ENCODE measurements around the gene ZNF566.

ZNF566 gene

DNA sequence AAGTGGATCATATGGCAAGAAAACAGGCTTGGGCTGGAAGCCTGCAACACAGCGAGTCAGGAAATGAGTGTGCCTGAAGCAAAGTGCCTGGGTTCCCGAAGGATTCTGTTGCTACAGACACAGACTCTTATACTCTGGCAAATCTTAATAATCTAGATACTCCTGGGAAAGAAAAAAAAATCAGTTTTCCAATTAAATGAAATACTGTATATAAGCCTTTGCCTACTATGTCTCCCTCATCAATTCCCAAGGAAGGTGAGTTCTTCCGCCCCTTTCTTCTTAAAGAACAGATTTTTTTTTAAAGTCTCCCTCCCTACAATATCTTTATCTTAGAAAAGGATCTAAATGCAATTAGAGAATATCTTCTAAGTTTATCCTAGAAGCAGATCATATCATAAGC, 81.3 kb downstream of the ZNF566 start:
- H3K27ac ChIP-seq, result no peak overlapping the region
- TF ChIP-seq, protein P1, sequence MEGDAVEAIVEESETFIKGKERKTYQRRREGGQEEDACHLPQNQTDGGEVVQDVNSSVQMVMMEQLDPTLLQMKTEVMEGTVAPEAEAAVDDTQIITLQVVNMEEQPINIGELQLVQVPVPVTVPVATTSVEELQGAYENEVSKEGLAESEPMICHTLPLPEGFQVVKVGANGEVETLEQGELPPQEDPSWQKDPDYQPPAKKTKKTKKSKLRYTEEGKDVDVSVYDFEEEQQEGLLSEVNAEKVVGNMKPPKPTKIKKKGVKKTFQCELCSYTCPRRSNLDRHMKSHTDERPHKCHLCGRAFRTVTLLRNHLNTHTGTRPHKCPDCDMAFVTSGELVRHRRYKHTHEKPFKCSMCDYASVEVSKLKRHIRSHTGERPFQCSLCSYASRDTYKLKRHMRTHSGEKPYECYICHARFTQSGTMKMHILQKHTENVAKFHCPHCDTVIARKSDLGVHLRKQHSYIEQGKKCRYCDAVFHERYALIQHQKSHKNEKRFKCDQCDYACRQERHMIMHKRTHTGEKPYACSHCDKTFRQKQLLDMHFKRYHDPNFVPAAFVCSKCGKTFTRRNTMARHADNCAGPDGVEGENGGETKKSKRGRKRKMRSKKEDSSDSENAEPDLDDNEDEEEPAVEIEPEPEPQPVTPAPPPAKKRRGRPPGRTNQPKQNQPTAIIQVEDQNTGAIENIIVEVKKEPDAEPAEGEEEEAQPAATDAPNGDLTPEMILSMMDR (conservative IDR thresholded peaks at IDR 0.05), result no peak

DNA sequence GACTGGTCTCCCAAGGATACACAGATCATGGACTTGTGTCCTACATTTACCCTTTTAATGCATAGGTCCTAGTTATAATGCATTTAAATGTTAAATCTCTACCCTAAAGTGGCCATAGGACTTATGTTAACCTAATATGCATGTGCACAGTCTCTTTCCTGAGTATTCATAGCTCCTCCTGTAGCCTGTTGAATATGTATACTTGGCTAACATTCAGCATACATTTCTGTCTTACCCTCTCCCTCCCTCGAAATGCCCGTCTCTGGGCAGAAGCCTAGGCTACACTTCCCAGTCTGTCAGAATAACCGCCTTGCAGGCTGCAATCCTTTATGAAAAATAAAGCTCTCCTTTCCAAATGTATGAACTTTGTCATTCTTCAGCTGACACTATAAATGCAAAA, 84.9 kb downstream of the ZNF566 start:
- TF ChIP-seq, protein P1 (conservative IDR thresholded peaks at IDR 0.05), result no peak
- no peak overlapping the region for H3K27ac ChIP-seq

DNA sequence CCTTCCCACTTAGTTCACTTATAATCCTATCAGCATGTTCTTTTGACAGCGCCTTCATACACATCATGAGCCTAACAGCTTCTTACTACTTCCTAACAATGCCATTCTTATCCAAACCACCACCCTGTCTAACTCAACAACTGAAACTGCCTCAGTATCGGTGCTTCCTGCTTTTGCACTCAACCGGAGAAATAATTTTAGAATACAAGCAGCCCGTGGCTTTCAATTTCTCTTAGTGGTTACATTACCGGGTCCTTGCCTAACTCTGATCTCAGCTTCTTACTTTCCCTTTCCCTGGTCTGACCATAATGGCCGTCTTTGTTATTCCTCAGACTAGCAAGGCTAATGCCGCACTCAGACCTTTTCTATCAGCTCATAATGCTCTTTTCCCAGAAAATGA, 87.9 kb downstream of the ZNF566 start:
- no peak overlapping the region for H3K27ac ChIP-seq
- TF ChIP-seq, protein P1 (conservative IDR thresholded peaks at IDR 0.05), result no peak

DNA sequence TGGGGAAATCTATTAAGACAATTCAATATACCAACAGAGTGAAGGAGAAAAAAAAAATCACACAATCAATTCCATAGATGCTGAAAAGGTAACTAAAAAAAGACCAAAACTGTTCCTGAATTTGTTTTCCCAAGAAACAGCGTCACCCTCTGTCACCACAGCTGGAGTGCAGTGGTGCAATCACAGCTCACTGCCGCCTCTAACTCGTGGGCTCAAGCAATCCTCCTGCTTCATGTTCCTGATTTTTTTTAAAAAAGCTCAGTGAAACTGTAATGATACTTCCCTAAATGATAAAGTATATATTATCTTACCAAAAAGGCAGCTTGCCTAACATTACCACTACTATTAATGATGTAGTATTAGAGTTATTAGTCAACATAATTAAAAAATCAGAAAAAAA, 90.8 kb downstream of the ZNF566 start:
- no peak overlapping the region for H3K27ac ChIP-seq
- TF ChIP-seq, protein P1 (conservative IDR thresholded peaks at IDR 0.05), result no peak

Measured in VCaP (cell line).